Hippocampal formation (tissue), 2 donors: ENCODE data around the gene MAVS.
"Not testable (repeated sequence)": the region's sequence is repeated elsewhere in the genome, so short reads cannot be mapped to it uniquely, and the experiment has no call there.

Experiments
- DNase-seq, 2 donors: peaks; one replicate each; lab custom pipeline; 2025; lab: John Stamatoyannopoulos, UW

Gene MAVS

DNA sequence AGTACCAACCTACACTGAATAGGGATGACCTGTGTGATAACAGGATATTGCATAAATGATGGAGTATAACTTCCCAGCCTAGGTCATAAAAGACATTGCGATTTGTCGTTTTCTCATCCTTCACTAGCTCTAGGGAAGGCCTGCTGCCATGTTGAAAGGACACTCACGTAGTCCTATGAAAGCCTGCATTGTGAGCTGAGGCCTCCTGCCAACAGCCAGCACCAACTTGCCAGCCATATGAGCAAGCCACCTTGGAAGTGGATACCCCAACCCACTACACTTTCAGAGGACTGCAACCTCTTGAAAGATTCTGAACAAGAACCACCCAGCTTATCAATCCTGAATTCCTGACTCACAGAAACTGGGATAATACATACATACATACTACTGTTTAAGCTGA, 39.1 kb downstream of the MAVS start:
- DNase-seq = no peak

DNA sequence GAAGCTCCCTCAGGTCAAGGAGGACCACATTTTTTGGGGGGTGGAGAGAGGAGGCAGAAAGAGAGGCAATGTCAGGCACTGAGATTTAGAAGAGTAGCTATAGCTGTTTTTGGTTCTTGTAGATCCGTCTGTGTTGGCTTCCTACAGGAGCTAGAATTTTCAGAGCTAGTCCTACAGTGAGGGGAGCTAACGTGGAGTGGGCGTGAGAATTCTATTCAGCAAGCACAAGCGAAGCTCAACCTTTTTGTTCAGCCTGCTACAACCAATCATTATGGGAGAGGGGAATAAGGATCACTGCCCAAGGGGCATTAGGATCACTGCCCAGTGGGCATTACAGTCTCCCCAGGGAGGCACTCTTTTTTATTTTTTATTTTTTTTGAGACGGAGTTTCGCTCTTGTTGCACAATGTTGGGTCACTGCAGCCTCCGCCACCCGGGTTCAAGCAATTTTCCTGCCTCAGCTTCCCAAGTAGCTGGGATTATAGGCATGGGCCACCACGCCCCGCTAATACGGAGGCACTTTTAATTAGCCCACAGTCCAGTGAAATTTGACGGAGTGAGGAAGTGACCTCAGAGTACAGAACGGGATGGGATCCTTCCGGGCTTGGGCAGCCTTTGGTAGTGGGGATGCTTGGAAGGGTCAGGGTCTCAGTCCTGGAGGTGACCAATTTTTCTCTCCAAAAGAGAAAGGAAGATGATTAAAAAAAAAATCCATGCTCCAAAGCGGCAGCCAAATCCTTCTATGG, 41.4 kb downstream of the MAVS start:
- DNase-seq = peak in 1 of 2 donors; percentile 29

DNA sequence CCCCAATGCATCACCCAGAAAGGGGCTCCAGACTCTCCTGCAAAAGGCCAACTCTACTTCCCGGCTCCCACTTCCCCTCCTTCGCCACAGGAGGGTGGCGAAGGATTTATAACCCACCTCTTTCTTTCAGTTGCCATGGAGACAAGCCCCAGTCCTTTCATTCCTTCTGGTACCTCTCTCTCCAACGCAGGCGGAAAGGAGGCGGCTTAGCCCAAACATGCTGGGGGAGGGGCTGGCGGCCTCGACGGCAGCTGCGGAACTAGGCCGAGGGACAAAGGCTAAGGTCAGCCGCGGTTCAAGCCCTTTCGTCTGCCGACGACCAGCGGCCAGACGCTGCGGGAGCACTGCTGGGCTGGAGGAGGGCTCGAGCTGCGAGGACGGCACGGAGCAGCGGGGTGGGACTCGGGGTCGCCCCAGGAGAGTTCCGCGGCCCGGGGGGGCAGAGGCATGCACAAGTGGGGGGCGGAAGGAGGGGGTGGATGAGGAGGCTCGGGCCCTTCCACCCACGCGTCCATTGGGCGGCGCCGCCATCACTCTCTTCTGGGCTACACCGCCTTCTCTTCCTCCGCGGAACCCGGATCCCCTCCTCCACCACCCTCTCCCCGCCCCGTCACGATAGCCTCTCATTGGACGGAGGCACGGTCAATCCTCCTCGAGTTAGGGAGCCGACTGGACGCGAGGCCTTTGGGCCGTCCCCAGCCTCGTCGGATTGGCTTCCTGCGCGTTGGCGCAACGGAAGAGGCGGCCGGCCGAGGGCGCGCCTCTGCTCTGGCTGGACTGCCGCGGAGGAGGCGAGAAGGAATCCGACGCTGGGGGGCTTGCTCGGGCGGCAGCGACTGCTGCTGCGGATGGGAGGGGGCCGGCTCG, 42.2 kb downstream of the MAVS start, which contains the start of gene PANK2:
Gene PANK2 (plus strand): TSS at position 766 of the 867 bp plus-strand sequence.
- peak; percentile 97 to 99 for DNase-seq

DNA sequence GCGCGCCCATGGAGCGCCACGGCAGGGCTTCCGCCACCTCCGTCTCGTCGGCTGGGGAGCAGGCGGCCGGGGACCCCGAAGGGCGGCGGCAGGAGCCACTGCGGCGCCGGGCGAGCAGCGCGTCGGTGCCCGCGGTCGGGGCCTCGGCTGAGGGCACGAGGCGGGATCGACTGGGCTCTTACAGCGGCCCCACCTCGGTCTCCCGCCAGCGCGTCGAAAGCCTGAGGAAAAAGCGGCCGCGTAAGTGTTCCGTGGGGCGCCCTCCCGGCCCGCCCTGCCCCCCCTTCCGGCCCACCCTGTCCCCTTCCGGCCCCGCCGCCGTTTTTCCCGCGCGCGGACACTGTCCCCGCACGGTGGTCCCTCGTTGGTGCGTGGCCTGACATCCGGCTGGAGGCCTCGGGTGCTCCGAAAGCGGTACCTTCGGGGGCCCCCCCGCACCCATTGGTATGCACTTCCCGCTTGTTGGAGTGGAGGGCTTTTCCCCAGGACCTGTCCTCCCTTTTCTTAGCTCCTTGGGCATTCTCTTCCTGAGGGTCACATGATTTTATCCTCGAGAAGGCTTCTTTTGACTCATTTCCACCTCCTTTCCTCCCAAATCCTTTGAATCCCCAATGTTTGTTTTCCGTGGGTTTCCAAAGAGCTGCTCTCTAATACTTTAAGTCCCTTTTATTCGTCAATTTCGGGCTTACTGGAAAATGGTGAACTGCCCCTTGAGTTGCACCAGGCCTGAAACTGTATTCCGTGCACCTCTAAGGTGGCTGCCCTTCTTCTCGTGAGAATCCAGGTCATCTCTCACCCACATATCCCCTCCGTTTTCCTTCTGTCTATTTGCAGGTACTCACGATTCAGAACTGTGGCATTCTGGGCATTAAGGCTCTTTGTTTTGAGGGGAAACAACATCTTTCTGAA, 43.1 kb downstream of the MAVS start:
- DNase-seq = no peak

DNA sequence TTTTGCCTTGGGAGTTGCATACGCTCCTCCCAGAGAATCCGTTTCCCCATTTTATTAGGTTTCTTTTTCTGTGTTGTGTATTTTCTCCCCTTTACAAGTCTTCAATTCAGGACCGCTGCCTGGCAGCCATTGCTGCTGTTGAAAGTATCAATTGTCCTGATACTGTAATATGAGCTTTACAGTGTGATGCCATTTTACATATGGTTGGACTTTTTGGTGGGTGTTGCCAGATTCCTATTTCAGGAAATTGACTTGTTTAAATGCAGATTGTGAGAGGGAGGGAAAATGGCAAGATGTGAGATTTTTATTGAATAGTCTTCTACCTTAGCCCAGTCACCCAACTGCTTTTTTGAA, 43.7 kb downstream of the MAVS start:
- no peak for DNase-seq

DNA sequence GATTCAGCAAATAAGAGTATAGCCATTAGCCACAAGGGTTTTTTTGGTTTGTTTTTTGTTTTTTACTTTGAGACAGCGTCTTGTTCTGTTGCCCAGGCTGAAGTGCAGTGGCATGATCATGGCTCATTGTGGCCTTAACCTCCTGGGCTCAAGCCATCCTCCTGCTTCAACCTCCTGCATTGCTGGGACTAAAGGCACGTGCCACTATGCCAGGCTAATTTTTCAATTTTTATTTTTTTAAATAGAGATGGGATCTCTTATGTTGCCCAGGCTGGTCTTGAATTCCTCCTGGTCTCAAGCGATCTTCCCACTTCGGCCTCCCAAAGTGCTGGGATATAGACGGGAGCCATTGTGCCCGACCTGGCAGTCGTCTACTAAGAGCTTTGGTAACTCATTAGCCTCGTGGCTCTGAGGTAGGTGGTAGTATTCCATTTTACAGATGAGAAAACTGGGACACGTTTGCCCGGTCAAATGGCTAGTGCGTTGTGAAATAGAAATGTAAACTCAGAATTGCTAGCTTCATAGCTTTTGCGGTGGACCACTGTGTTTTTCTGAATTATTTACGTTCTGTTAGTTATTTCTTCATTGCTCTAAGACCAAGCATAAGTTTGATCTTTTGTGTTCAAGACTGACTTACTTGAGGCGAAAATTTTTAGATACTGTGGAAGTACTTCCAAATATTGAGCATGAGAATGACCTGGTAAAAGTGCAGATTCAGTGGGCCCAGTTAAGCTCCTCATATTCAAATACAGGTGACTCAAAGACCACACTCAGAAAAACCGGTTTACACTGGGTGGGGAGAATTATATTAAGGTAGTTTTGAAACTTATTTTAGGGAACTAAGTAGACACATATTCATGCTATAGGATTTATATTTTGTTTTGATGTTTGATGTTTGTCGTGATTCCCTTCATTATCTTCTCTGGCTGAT, 44.6 kb downstream of the MAVS start:
- DNase-seq = no peak

DNA sequence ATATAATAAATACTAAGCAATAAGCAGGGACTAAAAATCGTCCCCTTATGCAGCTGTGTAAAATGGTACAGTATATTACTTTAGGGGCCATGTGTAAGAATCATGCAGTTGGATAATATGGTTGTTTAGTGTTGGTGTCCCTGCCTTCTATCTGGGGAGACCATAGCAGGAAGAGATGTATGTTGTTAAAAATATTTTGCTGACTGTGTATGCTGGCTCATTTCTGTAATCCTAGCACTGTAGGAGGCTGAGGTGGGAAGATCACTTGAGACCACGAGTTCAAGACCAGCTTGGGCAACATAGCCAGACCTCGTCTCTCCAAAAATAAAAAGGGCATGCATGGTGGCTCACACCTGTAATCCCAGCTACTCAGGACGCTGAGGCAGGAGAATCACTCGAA, 48.2 kb downstream of the MAVS start:
- no peak for DNase-seq

DNA sequence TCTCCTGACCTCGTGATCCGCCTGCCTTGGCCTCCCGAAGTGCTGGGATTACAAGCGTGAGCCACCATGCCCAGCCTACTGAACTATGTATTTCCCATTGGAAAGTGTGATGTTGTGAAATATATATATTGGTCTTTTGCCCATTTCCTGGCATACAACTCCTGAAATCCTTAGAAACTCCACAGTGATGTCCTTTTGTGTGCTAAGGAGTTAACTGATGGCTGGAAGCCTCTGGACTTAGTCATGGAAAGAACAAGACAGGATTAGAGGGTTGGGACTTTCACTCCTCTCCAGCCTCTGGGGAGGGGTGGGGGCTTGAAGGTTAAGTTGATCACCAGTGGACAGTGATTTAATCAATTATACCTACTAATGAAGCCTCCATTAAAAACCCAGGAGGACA, 49.7 kb downstream of the MAVS start:
- no peak for DNase-seq

DNA sequence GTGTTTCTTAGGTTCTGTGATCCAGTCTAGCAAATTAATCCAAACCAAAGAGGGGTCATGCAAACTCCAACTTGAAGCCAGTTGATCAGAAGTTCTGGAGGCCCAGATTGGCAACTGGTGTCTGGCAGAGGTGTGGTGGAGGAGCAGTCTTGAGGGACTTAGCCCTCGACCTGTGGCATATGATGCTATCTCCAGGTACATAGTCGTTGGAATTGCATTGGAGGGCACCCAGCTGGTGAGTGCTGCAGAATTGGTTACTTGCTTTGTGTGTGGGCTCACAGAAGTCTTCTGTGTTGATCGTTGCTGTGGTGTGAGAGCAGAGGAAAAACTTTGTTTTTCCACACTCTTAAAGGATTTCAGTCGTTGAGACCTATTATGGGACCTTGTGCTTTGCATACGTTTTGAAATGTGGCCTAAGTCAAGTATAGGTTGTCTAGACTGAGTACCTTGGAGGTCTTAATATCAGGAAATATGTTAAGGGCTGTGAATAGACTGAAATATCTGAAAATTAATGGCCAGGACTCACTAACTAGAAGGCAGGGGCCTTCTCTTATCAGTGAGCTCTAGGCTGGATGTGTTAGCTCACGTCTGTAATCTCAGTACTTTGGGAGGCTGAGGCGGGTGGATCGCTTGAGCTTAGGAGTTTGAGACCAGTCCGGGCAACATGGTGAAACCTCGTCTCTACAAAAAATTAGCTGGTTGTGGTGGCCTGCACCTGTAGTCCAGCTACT, 50.4 kb downstream of the MAVS start:
- DNase-seq = no peak

DNA sequence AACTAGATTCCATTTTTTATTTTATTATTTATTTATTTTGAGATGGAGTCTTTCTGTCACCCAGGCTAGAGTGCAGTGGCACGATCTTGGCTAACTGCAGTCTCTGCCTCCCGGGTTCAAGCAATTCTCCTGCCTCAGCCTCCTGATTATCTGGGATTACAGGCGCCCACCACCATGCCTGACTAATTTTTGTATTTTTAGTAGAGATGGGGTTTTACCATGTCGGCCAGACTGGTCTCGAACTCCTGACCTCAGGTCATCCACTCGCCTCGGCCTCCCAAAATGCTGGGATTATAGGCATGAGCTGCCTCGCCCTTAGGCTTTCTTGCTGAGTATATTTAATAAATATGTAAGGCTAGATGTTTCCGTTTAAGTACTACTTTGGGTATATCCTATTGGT, 51.5 kb downstream of the MAVS start:
- DNase-seq = not testable (repeated sequence)

DNA sequence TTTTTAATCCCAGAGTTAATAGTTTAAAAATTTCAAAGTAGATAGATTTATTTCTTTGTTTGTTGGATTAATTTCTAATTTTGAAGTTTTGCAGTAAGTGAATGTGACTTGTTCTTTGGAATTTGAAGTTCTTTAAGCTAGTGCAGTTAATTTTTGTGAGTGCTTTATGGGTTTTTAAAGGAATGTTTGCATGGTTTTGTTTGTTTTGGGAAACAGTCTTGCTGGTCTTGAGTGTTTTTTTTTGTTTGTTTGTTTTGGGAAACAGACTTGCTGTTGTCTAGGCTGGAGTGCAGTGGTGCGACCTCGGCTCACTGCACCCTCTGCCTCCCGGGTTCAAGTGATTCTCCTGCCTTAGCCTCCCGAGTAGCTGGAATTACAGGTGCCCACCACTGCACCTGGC, 52.0 kb downstream of the MAVS start:
- DNase-seq = no peak

DNA sequence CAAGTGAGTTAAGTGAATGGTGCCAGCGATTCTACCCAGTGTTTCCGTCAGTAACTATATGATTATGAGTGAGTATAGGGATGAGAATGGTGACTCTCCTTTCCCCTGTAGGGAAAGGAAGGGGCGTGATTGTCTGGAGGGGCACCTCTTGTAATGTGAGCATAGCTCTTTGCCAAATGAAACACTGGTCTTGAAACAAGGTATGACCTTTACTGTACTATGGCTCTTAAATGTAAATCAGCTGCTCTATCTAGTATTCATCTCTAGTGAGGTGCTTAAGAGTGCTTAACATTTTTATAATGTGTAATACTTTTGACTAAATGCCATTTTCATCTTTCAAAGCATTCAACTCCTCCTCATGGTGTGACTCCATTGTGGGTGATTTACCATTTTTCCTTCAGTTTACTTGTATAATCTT, 53.6 kb downstream of the MAVS start:
- DNase-seq = no peak

DNA sequence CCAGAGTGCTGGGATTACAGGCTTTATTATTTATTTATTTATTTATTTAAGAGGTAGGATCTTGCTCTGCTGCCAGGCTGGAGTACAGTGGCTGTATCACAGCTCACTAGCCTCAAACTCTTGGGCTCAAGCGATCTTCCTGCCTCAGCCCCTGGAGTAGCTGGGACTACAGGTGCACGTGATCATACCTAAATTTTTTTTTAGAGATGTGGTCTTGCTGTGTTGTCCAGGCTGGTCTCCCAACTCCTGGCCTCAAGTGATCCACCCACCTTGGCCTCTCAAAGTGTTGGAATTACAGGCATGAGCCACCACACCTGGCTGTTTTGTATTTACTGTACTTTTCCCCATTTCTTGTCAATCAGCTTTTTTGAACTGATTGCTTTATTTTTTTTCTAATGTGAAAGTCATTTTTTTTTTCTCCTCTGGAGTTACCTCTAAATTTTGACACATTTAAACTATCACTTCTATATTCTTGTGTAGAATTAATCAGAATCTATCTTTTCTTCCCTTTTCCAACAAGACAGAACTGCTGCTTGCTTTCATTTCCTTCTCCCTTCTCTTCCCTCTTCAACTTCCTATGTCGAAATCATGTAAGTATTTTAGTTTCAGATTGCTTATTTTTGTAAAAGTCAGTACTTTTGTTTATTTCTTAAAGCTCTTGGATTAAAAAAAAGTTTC, 54.5 kb downstream of the MAVS start:
- no peak for DNase-seq

DNA sequence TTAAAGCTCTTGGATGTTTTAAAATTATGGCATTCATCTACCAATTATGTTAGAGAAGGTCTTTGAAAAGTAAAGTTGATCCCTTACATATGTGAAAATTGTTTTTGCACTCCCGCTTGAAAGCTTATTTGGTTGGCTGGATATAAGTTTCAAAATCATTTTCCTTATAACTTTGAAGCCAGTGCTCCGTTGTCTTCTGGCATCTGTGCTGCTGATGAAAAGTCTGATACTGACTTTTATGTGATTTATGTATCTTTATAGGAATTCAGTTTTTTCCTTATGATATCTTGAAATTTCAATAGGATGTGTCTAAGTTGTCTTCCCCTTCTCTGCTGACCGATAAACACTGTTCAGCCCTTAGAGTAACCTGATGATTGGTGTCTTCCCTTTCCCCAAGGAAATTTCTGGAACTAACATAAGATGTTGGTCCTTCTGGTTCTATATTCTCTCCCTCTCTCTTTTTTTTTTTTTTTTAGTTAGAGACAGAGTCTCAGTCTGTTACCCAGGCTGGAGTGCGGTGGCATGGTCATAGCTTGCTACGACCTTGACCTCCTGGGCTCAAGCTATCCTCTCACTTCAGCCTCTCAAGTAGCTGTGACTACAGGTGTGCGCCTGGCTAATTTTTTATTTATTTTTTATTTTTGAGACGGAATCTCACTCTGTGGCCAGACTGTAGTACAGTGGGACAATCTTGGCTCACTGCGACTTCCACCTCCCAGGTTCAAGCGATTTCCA, 55.2 kb downstream of the MAVS start:
- no peak for DNase-seq

DNA sequence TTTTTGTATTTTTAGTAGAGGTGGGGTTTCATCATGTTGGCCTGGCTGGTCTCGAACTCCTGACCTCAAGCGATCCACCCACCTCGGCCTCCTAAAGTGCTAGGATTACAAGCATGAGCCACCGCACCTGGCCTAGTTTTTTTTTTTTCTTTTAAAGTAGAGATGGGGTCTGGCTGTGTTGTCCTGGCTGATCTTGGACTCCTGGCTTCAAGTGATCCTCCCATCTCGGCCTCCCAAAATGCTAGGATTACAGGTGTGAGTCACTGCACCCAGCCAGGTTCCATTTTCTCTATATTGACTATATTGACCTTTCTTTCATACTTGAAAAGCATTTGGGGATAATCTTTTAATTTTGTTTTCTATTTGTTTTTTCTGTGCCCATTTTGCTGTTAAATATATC, 55.8 kb downstream of the MAVS start:
- DNase-seq = no peak

DNA sequence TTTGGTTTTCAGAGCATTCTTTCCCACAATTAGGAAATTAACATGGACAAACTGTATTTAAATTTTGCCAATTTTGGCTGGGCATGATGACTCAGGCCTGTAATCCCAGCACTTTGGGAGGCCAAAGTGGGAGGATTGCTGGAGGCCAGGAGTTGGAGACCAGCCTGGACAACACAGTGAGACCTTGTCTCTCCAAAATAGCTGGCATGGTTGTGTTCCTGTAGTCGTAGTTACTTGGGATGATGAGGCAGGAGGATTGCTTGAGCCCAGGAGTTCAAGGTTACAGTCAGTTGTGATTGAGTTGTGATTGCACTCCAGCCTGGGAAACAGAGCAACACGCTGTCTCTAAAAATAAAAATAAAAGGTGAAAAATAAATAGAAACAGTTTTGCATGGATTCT, 57.6 kb downstream of the MAVS start:
- no peak for DNase-seq

DNA sequence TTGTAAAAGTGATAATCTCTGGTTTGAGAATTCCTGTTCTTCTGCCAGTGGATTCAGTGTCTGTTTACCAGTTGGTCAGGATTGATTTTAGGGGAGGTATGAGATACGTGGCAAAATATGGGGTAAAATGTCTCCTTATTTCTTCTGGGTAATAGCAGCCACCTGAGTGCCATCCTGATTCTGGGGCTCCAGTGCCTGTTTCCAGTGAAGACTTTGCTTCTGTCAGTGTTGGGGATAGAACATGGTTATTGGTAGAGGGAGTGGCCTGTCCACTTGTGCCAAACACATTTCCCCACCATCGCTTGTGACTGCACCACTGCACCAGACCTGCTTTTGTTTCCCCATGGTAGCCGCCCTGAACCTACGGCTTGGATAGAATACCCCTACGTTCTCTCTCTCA, 58.2 kb downstream of the MAVS start:
- no peak for DNase-seq

DNA sequence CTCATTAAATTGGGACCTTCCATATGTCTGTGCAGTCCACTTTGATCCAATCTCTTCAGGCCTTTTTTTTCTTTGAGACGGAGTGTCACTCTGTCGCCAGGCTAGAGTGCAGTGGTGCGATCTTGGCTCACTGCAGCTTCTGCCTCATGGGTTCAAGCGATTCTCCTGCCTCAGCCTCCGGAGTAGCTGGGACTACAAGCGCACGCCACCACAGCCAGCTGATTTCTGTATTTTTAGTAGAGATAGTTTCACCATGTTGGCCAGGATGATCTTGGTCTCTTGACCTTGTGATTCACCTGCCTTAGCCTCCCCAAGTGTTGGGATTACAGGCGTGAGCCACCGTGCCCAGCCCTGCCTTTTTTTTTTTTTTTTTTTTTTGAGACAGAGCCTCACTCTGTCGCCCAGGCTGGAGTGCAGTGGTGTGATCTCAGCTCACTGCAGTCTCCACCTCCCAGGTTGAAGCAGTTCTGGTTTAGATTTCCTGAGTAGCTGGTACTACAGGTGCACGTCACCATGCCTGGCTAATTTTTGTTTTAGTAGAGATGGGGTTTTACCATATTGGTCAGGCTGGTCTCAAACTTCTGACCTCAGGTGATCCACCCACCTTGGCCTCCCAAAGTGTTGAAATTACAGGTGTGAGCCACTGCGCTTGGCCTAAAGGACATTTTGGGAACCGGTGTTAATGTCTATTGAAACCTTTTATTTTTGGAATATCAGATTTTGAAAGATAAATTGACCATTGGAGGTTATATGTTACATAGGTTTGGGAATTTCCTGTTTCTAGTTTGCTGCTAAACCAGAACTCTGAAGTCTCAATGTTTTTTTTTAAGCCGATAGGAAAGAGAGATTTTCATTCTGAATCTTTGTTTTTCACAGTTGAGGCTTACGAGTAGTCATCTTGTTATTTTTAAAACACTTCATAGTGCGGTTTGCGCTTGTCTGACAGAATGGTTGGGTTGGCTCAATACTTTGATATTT, 60.4 kb downstream of the MAVS start:
- not testable (repeated sequence) for DNase-seq
